Measurements from ENCODE around the gene PHOSPHO2. TPM values are rescaled to one million over a fixed set of nuclear protein-coding genes. Genes with fewer than 3 reads are reported as not detected.

Gene PHOSPHO2
- total and polyA plus RNA-seq, 9 of the 15 experiments (the other 6 are each of a cell fraction or from before 2014, with no cell fraction given) = 7.8 to 19.1 (median 11.7) TPM

GRCh38 chr2:169664978-169665930, 29.0 kb upstream of the PHOSPHO2 start (continued):
- TF ChIP-seq, protein P1, sequence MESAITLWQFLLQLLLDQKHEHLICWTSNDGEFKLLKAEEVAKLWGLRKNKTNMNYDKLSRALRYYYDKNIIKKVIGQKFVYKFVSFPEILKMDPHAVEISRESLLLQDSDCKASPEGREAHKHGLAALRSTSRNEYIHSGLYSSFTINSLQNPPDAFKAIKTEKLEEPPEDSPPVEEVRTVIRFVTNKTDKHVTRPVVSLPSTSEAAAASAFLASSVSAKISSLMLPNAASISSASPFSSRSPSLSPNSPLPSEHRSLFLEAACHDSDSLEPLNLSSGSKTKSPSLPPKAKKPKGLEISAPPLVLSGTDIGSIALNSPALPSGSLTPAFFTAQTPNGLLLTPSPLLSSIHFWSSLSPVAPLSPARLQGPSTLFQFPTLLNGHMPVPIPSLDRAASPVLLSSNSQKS (CRISPR knock-in tag; IDR thresholded peaks at IDR 0.05) = no peak
- TF ChIP-seq HMG20B (CRISPR knock-in tag; IDR thresholded peaks at IDR 0.05) (no peak), ZNF277 (CRISPR knock-in tag; IDR thresholded peaks at IDR 0.05; ENCODE audit: borderline replicate concordance) (no peak), CBFA2T2 (conservative IDR thresholded peaks at IDR 0.05) (peak; percentile 81), ID3 (CRISPR knock-in tag; IDR thresholded peaks at IDR 0.05) (no peak), ID3 (tag; IDR thresholded peaks at IDR 0.05) (peak; percentile 46; the same call in 1 of the 2 replicates), SNIP1 (IDR thresholded peaks at IDR 0.05; ENCODE audit: low read depth) (no peak), CBX5 (IDR thresholded peaks at IDR 0.05; ENCODE audit: borderline replicate concordance, low read depth) (no peak), IFI16 (CRISPR knock-in tag; IDR thresholded peaks at IDR 0.05) (no peak), TEAD4 (IDR thresholded peaks at IDR 0.05; ENCODE audit: low read length) (peak; percentile 90), TEAD4 (CRISPR knock-in tag; IDR thresholded peaks at IDR 0.05; ENCODE audit: borderline replicate concordance) (no peak), U2AF1 (optimal IDR thresholded peaks at IDR 0.05; ENCODE audit: low read depth, low read length) (no peak), ZNF184 (CRISPR knock-in tag; IDR thresholded peaks at IDR 0.05) (no peak), CREB5 (CRISPR knock-in tag; IDR thresholded peaks at IDR 0.05) (no peak), ETV1 (tag; conservative IDR thresholded peaks at IDR 0.05; ENCODE audit: low read depth) (no peak; the same call in 1 of the 2 replicates), ARHGAP35 (IDR thresholded peaks at IDR 0.05; ENCODE audit: partially characterized antibody) (no peak)
- TF ChIP-seq, protein P2, sequence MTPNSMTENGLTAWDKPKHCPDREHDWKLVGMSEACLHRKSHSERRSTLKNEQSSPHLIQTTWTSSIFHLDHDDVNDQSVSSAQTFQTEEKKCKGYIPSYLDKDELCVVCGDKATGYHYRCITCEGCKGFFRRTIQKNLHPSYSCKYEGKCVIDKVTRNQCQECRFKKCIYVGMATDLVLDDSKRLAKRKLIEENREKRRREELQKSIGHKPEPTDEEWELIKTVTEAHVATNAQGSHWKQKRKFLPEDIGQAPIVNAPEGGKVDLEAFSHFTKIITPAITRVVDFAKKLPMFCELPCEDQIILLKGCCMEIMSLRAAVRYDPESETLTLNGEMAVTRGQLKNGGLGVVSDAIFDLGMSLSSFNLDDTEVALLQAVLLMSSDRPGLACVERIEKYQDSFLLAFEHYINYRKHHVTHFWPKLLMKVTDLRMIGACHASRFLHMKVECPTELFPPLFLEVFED (CRISPR knock-in tag; conservative IDR thresholded peaks at IDR 0.05) = no peak
- TF ChIP-seq, protein P3, sequence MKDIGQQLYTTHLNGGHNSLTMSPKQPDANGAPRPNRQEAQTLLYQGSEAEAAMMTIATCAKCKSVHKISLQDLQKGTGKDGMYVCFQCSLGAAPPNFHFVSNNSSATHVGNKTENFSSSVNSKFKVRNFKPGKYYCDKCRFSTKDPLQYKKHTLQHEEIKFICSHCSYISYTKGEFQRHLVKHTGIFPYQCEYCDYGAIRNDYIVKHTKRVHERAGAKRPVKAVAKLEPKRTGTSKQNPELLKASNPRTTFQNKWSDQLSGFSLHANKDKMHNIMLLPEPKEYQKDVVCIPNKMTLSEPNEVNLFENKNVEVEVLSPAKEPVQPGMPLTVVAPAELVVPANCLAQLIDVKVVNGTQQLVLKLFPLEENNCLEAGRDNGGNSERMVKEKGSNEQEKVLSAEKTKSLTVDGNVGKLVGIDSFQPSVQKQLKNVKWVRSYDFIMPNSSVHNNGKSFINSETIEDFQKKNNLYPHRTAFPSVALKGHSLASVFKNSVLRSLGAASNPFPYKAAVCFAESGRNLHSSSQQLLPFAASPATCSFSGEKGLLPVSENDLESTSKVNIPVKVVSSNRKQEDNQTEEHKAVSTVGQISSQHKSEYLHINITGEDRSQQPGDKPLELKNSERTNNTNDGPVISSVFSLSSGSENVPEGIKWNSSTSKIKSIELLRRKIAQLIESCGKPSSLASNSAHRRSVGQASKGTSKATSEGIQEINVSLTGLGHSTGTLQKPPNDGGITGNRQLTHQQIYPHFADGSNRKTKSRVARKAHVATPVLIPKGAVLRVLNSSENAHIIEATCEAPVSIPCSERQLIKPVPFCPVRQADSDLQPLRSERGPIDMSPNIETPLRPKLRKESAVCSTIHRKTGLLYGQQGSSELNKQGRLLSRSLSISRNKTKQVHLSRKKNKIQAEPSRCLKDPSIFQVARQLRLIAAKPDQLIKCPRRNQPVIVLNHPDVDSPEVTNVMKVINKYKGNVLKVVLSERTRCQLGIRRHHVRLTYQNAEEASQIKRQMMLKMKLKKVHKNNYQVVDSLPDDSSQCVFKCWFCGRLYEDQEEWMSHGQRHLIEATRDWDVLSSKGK (CRISPR knock-in tag; IDR thresholded peaks at IDR 0.05) = no peak
